Left ventricle myocardium inferior (tissue), 1 donor: ENCODE results near the gene EBF4. TPM values are rescaled to one million over a fixed set of nuclear protein-coding genes. Genes with fewer than 3 reads are reported as not detected.

Experiments
- DNase-seq: peaks from one replicate; pipeline ENCODE4 v3.0.0-alpha.2; 2020
- H3K27ac ChIP-seq: fragments of 200-600 bp; replicated peaks from 2 replicates; pipeline ENCODE4 v1.8.0; 2021
- H3K27me3 ChIP-seq: fragments of 200-600 bp; 2 replicates; pipeline ENCODE4 v1.8.0; 2021; ENCODE audit warnings: low read depth
- H3K36me3 ChIP-seq: fragments of 200-600 bp; 2 replicates; pipeline ENCODE4 v1.8.0; 2021
- H3K4me1 ChIP-seq: fragments of 200-600 bp; 2 replicates; pipeline ENCODE4 v1.8.0; 2021
- H3K4me3 ChIP-seq: fragments of 200-600 bp; 2 replicates; pipeline ENCODE4 v1.8.0; 2021; ENCODE audit warnings: mild to moderate bottlenecking, moderate library complexity
- H3K9me3 ChIP-seq: fragments of 200-600 bp; replicated peaks from 2 replicates; pipeline ENCODE4 v1.8.0; 2021
- CTCF ChIP-seq: fragments of 200-600 bp; IDR thresholded peaks from 2 replicates; pipeline ENCODE4 v1.8.0; 2021; ENCODE audit warnings: antibody characterized with exemption, mild to moderate bottlenecking, borderline replicate concordance
- intact Hi-C: fragments of 100-400 bp; cut with micrococcal nuclease; formaldehyde crosslinking; loops from one replicate; pipeline ENCODE4 v1.11.0; 2022
- total RNA-seq: library from RNA; stranded (reverse); fragmentation: NEBNext Ultra II Directional; extraction: Animal tissue kit (Norgen Biotek cat#: 25700); gene quantifications from one replicate; pipeline ENCODE4 v1.2.1, GENCODE V29; 2021
- donor health status: DM: no; HTN: yes; CAD: no; lungs with severe emphysema.

EBF4 gene
- total RNA-seq, 1 donor from 2014 or later, result 4.9 TPM

GRCh38 chr20:2699775-2700413 is 7.3 kb downstream of the EBF4 start:
- no peak for DNase-seq
- Histone ChIP-seq H3K4me3 (no peak overlapping the region), H3K9me3 (no peaks in the 10 kb centered on the region), H3K27ac (no peak overlapping the region), H3K36me3 (no peaks in the 10 kb centered on the region), H3K4me1 (no peaks in the 10 kb centered on the region), H3K27me3 (peaks cover 21% of the 10 kb centered on the region)
- no peak for TF ChIP-seq CTCF
- intact Hi-C loops, result no loop called here

GRCh38 chr20:2700913-2701620 is 8.5 kb downstream of the EBF4 start:
- no peak for DNase-seq
- TF ChIP-seq CTCF, result no peak
- Histone ChIP-seq H3K36me3 (no peaks in the 10 kb centered on the region), H3K4me1 (no peaks in the 10 kb centered on the region), H3K4me3 (no peak overlapping the region), H3K9me3 (no peaks in the 10 kb centered on the region), H3K27ac (no peak overlapping the region), H3K27me3 (peaks cover 9% of the 10 kb centered on the region)
- intact Hi-C loops, result no loop called here

GRCh38 chr20:2701671-2702081 is 9.1 kb downstream of the EBF4 start:
- DNase-seq, result no peak
- no peak for TF ChIP-seq CTCF
- Histone ChIP-seq H3K4me3 (no peak overlapping the region), H3K4me1 (no peaks in the 10 kb centered on the region), H3K9me3 (no peaks in the 10 kb centered on the region), H3K36me3 (no peaks in the 10 kb centered on the region), H3K27ac (no peak overlapping the region), H3K27me3 (peaks cover 5% of the 10 kb centered on the region)
- intact Hi-C loops, result no loop called here

- Histone ChIP-seq H3K36me3 (no peaks in the 10 kb centered on the region), H3K4me3 (no peak overlapping the region), H3K27ac (no peak overlapping the region), H3K4me1 (no peaks in the 10 kb centered on the region), H3K27me3 (peaks cover 10% of the 10 kb centered on the region), H3K9me3 (no peaks in the 10 kb centered on the region)
- intact Hi-C loops, result no loop called here
- TF ChIP-seq CTCF, result no peak
- no peak for DNase-seq
Measured at GRCh38 chr20:2703716-2704475, 11.3 kb downstream of the EBF4 start.

GRCh38 chr20:2705931-2706645 is 13.5 kb downstream of the EBF4 start:
- H3K36me3 ChIP-seq, result no peaks in the 10 kb centered on the region
- intact Hi-C loops, result no loop called here
- H3K27ac ChIP-seq, result no peak overlapping the region
- DNase-seq, result no peak
- peaks cover 25% of the 10 kb centered on the region for H3K27me3 ChIP-seq
- no peak overlapping the region for H3K4me3 ChIP-seq
- H3K4me1 ChIP-seq, result no peaks in the 10 kb centered on the region
- H3K9me3 ChIP-seq, result no peaks in the 10 kb centered on the region
- no peak for TF ChIP-seq CTCF
